HUES48 (cell line): ENCODE measurements around the gene CLIC5.

Source experiments
- H3K27ac ChIP-seq: one replicate; pipeline ENCODE4 v1.7.0; 2013; ENCODE audit warnings: low read depth, low read length, inconsistent platforms
- H3K27me3 ChIP-seq: 2 replicates; pipeline ENCODE4 v1.6.1; 2013; ENCODE audit warnings: mild to moderate bottlenecking, low read length; ENCODE audit not compliant: control insufficient read depth, insufficient read depth
- H3K36me3 ChIP-seq: 2 replicates; pipeline ENCODE4 v1.6.1; 2013; ENCODE audit warnings: low read length; ENCODE audit not compliant: control insufficient read depth, insufficient read depth
- H3K4me1 ChIP-seq: 2 replicates; pipeline ENCODE4 v1.6.1; 2013; ENCODE audit warnings: mild to moderate bottlenecking, low read length; ENCODE audit not compliant: control insufficient read depth, insufficient read depth
- H3K4me3 ChIP-seq: 2 replicates; pipeline ENCODE4 v1.5.1; 2013; ENCODE audit warnings: mild to moderate bottlenecking, low read depth, low read length
- H3K9ac ChIP-seq: 2 replicates; pipeline ENCODE4 v1.6.1; 2013; ENCODE audit warnings: mild to moderate bottlenecking, low read depth, low read length, moderate library complexity
- H3K9me3 ChIP-seq: 2 replicates; pipeline ENCODE4 v1.6.1; 2013; ENCODE audit warnings: low read length; ENCODE audit not compliant: control insufficient read depth, insufficient read depth

Gene CLIC5

GRCh38 chr6:46014511-46015118 is 1.0 kb downstream of the CLIC5 start:
- peaks cover 7% of the 10 kb centered on the region; the same call in 1 of the 2 replicates for H3K9me3 ChIP-seq
- peak overlapping the region; percentile 24 for H3K27ac ChIP-seq
- H3K4me3 ChIP-seq = peak overlapping the region; percentile 65
- H3K36me3 ChIP-seq = no peaks in the 10 kb centered on the region
- H3K27me3 ChIP-seq = peaks cover 45% of the 10 kb centered on the region
- no peak overlapping the region for H3K9ac ChIP-seq
- H3K4me1 ChIP-seq = peaks cover 23% of the 10 kb centered on the region

- H3K4me3 ChIP-seq = peak overlapping the region; percentile 65; the same call in 1 of the 2 replicates
- peak overlapping the region; percentile 24 for H3K27ac ChIP-seq
- H3K27me3 ChIP-seq = peaks cover 45% of the 10 kb centered on the region
- H3K4me1 ChIP-seq = peaks cover 23% of the 10 kb centered on the region
- H3K36me3 ChIP-seq = no peaks in the 10 kb centered on the region
- H3K9me3 ChIP-seq = peaks cover 7% of the 10 kb centered on the region; the same call in 1 of the 2 replicates
- H3K9ac ChIP-seq = no peak overlapping the region
Observed at GRCh38 chr6:46014046-46014445, 1.6 kb downstream of the CLIC5 start.

- H3K4me1 ChIP-seq = peaks cover 23% of the 10 kb centered on the region
- no peak overlapping the region for H3K9ac ChIP-seq
- no peak overlapping the region for H3K27ac ChIP-seq
- H3K36me3 ChIP-seq = no peaks in the 10 kb centered on the region
- no peak overlapping the region for H3K4me3 ChIP-seq
- H3K27me3 ChIP-seq = peaks cover 45% of the 10 kb centered on the region
- H3K9me3 ChIP-seq = peaks cover 7% of the 10 kb centered on the region; the same call in 1 of the 2 replicates
Observed at GRCh38 chr6:46013639-46014038, 2.0 kb downstream of the CLIC5 start.

GRCh38 chr6:46012834-46013233 is 2.8 kb downstream of the CLIC5 start:
- Histone ChIP-seq H3K9me3 (peaks cover 7% of the 10 kb centered on the region; the same call in 1 of the 2 replicates), H3K4me3 (no peak overlapping the region), H3K27ac (no peak overlapping the region), H3K4me1 (peaks cover 23% of the 10 kb centered on the region), H3K9ac (no peak overlapping the region), H3K27me3 (peaks cover 42% of the 10 kb centered on the region), H3K36me3 (no peaks in the 10 kb centered on the region)

GRCh38 chr6:46011188-46012085 is 4.2 kb downstream of the CLIC5 start:
- Histone ChIP-seq H3K27me3 (peaks cover 28% of the 10 kb centered on the region), H3K9ac (no peak overlapping the region), H3K27ac (no peak overlapping the region), H3K4me3 (no peak overlapping the region), H3K4me1 (peaks cover 23% of the 10 kb centered on the region), H3K9me3 (peaks cover under 1% of the 10 kb centered on the region; the same call in 1 of the 2 replicates), H3K36me3 (no peaks in the 10 kb centered on the region)

- no peaks in the 10 kb centered on the region for H3K9me3 ChIP-seq
- no peaks in the 10 kb centered on the region for H3K36me3 ChIP-seq
- no peak overlapping the region for H3K27ac ChIP-seq
- H3K27me3 ChIP-seq = peaks cover 21% of the 10 kb centered on the region
- no peak overlapping the region for H3K4me3 ChIP-seq
- no peak overlapping the region for H3K9ac ChIP-seq
- peaks cover 23% of the 10 kb centered on the region for H3K4me1 ChIP-seq
Observed at GRCh38 chr6:46010771-46011170, 4.9 kb downstream of the CLIC5 start.

- peaks cover 16% of the 10 kb centered on the region for H3K27me3 ChIP-seq
- H3K9ac ChIP-seq = no peak overlapping the region
- H3K27ac ChIP-seq = no peak overlapping the region
- peaks cover 23% of the 10 kb centered on the region for H3K4me1 ChIP-seq
- no peak overlapping the region for H3K4me3 ChIP-seq
- no peaks in the 10 kb centered on the region for H3K36me3 ChIP-seq
- H3K9me3 ChIP-seq = no peaks in the 10 kb centered on the region
Observed at GRCh38 chr6:46010270-46010669, 5.4 kb downstream of the CLIC5 start.

- H3K9ac ChIP-seq = no peak overlapping the region
- no peaks in the 10 kb centered on the region for H3K27me3 ChIP-seq
- H3K9me3 ChIP-seq = no peaks in the 10 kb centered on the region
- H3K4me3 ChIP-seq = no peak overlapping the region
- no peaks in the 10 kb centered on the region for H3K4me1 ChIP-seq
- no peak overlapping the region for H3K27ac ChIP-seq
- no peaks in the 10 kb centered on the region for H3K36me3 ChIP-seq
Observed at GRCh38 chr6:46002264-46002663, 13.4 kb downstream of the CLIC5 start.

- no peaks in the 10 kb centered on the region for H3K27me3 ChIP-seq
- no peaks in the 10 kb centered on the region for H3K36me3 ChIP-seq
- no peak overlapping the region for H3K4me3 ChIP-seq
- H3K27ac ChIP-seq = no peak overlapping the region
- no peak overlapping the region for H3K9ac ChIP-seq
- H3K4me1 ChIP-seq = no peaks in the 10 kb centered on the region
- no peaks in the 10 kb centered on the region for H3K9me3 ChIP-seq
Observed at GRCh38 chr6:46000905-46001304, 14.8 kb downstream of the CLIC5 start.

- no peaks in the 10 kb centered on the region for H3K36me3 ChIP-seq
- no peaks in the 10 kb centered on the region for H3K27me3 ChIP-seq
- H3K4me1 ChIP-seq = no peaks in the 10 kb centered on the region
Observed at GRCh38 chr6:45998524-45998923, 17.1 kb downstream of the CLIC5 start.

GRCh38 chr6:45997875-45998506 is 17.7 kb downstream of the CLIC5 start:
- no peak overlapping the region for H3K4me3 ChIP-seq

More at GRCh38 chr6:45998524-45998923, 17.1 kb downstream of the CLIC5 start:
- Histone ChIP-seq H3K9me3 (no peaks in the 10 kb centered on the region), H3K9ac (no peak overlapping the region), H3K4me3 (no peak overlapping the region), H3K27ac (no peak overlapping the region)

More at GRCh38 chr6:45997875-45998506, 17.7 kb downstream of the CLIC5 start:
- no peaks in the 10 kb centered on the region for H3K9me3 ChIP-seq
- no peak overlapping the region for H3K27ac ChIP-seq
- H3K9ac ChIP-seq = no peak overlapping the region
- no peaks in the 10 kb centered on the region for H3K36me3 ChIP-seq
- H3K4me1 ChIP-seq = no peaks in the 10 kb centered on the region
- H3K27me3 ChIP-seq = no peaks in the 10 kb centered on the region
